Motor neuron (in vitro differentiated cells): ENCODE data around the gene TENT5C. TPM values are rescaled to one million over a fixed set of nuclear protein-coding genes. Genes with fewer than 3 reads are reported as not detected.

ENCODE experiments used
- ATAC-seq, 8 experiments: fragments of 200-7000 bp; cut with Tn5 transposase; replicated peaks in 6 of 8; 2 replicates each; pipeline ENCODE4 v1.8.0; 2021; ENCODE audit warnings: mild to moderate bottlenecking in 8 of 8, moderate library complexity in 8 of 8
- H3K27ac ChIP-seq, 2 donors: fragments of 250-450 bp; sonication (Bioruptor Pico); 2 replicates each; pipeline ENCODE4 v1.9.0; 2021; ENCODE audit warnings: antibody characterized with exemption in 2 of 2, mild to moderate bottlenecking in 2 of 2, moderate library complexity in 1 of 2
- H3K4me1 ChIP-seq, 2 donors: fragments of 250-450 bp; sonication (Bioruptor Pico); replicated peaks in 1 of 2; 2 replicates each; pipeline ENCODE4 v1.6.1; 2021; ENCODE audit warnings: antibody characterized with exemption in 2 of 2, mild to moderate bottlenecking in 2 of 2, moderate library complexity in 1 of 2
- H3K4me3 ChIP-seq, 5 donors: fragments of 250-450 bp; sonication (Bioruptor Pico); 2 replicates each; pipeline ENCODE4 v1.9.0; 2021; ENCODE audit warnings: antibody characterized with exemption in 5 of 5, mild to moderate bottlenecking in 5 of 5, moderate library complexity in 4 of 5
- WGBS, 10 experiments: fragments of 450-650 bp; shearing (Covaris generic); methylation state at CpG; one replicate each; pipeline ENCODE4 v1.0.0; 2022; 5-methylcytosine and 5-hydroxymethylcytosine counted together
- in situ Hi-C, 9 experiments: fragments of 400-800 bp; cut with MboI; loops; one replicate each; pipeline ENCODE4 v1.15.0; 2021; ENCODE audit warnings: low sequenced_read_pairs in 9 of 9, low pct_unique_long_range_greater_than_20kb in 2 of 9; ENCODE audit not compliant: unreplicated experiment in 9 of 9
- total RNA-seq, 8 experiments: library from RNA; unstranded; fragments of 300-600 nt; gene quantifications; 2 replicates each; pipeline versions ENCODE4 v1.2.3 to v1.2.4, GENCODE V29; 2022

The TENT5C gene
- total RNA-seq, 8 experiments from 2014 or later = 0.05 to 1.4 (median 0.56) TPM

DNA sequence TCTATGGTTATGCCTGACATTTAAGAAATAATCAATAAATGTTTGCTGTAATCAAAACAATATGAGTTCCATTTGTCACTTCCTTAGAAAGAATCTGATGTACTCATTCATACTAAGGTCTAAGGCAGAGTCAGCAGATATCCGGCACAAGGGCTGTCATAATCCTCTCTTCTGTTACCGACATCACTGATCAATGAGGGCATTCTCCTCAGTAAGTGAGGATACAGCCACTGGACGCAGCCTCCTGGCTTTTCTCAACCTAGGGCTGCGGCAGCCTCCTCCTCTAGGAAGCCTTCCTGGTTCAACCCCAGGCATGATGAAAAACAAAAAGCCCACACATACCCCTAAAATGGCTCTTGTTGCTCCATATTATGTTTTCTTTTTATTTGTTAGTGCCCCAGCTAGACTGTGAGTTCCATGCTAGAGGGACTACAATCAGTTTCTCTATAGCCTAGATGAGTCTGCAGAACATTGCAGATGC lies 40.7 kb upstream of the TENT5C start:
- Histone ChIP-seq H3K27ac (no peak overlapping the region), H3K4me1 (no peaks in the 10 kb centered on the region), H3K4me3 (no peak overlapping the region)
- in situ Hi-C loops = loop anchor here in 2 of 9 experiments (10.0 to 25.0 kb wide), 2 partner anchors 140 to 172 kb away; no protein-coding TSS in a partner anchor
- 20 to 94% (median 84%) methylated on average over 1 to 4 of the region's 4 CpGs; no CpG with 5 or more reads in 2 of the 10 experiments for WGBS, 10 experiments
- no peak for ATAC-seq

DNA sequence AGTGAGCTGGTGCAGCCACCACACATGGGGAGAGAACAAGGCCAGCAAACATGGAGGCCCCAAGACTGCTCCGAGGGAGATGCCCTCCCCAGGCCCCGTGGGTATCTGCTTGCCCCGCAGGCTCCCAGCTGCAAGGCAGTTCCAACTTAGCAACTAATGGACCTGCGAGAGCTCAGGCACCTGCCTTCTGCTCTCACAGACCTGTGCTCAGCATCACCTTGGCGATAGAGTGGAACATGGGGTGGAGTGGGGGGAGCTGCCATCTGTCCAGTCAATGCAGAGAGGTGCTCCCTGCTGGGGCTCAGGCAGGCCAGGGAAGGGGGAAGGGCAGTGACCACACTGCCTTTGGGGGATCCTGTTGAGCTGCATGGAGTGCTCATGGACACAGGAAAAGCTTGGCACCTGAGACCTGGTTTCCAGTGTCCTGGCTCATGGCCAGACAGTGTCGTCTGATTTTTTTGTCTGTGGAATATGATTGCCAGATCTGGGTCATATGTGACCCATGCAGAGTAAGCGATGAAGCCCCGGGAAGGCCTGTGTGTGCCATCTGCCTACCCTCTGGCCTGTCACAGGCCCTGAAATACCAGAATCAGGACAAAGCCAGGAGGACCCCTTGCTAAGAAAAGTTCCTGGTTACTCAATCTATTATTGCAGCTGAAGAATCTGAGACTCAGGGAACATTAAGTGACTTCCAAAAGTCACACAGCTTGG lies 39.9 kb upstream of the TENT5C start:
- Histone ChIP-seq H3K4me3 (no peak overlapping the region), H3K4me1 (no peaks in the 10 kb centered on the region), H3K27ac (no peak overlapping the region)
- in situ Hi-C loops = loop anchor here in 2 of 9 experiments (10.0 to 25.0 kb wide), 2 partner anchors 139 to 171 kb away; no protein-coding TSS in a partner anchor
- 72 to 94% (median 86%) methylated on average over 2 to 7 of the region's 8 CpGs; no CpG with 5 or more reads in 5 of the 10 experiments for WGBS, 10 experiments
- peak in 1 of 8 experiments; percentile 57 for ATAC-seq

DNA sequence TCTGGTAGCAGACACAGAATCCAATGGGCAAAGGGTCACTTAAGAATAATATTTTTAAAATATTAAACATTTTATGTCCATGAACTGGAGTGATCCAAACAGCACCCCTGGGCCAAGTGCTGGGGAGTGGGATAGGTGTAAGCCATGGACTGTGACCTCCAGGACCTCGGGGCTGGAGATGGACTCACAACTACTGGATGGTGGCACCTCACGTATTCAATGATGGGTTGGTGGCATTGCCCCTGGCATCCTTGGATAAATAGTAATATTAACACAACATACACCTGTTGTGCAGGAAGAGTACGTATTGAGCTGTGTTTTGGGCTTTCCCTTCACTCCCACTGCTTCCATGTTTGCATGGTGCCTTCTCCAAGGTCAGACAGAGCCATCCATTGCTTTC lies 39.3 kb upstream of the TENT5C start:
- no peak for ATAC-seq
- WGBS, 10 experiments = 13 to 100% (median 46%) methylated on average over 1 to 3 of the region's 3 CpGs; no CpG with 5 or more reads in 4 of the 10 experiments
- in situ Hi-C loops = loop anchor here in 2 of 9 experiments (10.0 to 25.0 kb wide), 2 partner anchors 138 to 171 kb away; no protein-coding TSS in a partner anchor
- Histone ChIP-seq H3K4me3 (no peak overlapping the region), H3K4me1 (no peaks in the 10 kb centered on the region), H3K27ac (no peak overlapping the region)

DNA sequence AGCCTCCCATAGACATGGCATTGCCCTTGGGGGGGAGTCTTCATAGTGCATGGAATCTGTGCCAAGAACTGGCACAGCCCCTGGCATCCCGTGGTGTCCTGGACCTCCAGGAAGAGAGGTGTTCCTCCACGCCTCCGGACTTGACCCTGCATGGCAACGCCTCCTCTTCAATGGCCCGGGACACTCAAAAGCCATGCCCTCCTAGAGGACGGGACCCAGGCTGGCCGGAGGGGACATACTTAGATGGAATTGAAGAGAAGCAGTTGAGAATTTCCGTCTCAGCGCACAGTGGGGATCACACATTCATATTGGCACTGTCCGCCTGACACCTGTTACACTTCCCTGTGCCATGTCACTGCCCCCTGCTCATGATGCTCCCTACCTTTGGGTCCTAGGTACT lies 38.4 kb upstream of the TENT5C start:
- WGBS, 10 experiments = 81 to 100% (median 91%) methylated on average over 1 to 10 of the region's 10 CpGs; no CpG with 5 or more reads in 5 of the 10 experiments
- no peak overlapping the region for H3K4me3 ChIP-seq
- H3K4me1 ChIP-seq = no peaks in the 10 kb centered on the region
- H3K27ac ChIP-seq = no peak overlapping the region
- no peak for ATAC-seq
- in situ Hi-C loops = loop anchor here in 2 of 9 experiments (10.0 to 25.0 kb wide), 2 partner anchors 137 to 170 kb away; no protein-coding TSS in a partner anchor

DNA sequence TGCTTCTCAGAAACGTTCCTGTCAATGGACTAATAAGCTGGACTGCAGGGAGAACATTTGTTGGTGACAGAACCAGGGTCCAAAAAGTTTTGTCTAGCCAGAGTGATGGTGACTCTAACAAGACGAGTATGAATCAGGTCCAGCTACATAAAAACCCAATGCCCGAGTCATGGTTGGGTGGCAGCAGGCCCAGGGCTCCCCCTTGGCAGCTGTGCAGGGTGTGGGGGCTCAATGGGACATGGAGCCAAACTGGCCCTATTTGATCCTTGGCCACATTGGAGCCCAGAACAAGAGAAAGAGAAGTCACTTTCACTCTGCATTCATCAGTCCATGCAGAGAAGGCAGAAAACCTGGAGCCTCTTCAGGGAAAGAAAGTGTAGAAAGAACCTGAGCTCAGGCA lies 37.9 kb upstream of the TENT5C start:
- Histone ChIP-seq H3K4me3 (no peak overlapping the region), H3K4me1 (no peaks in the 10 kb centered on the region), H3K27ac (no peak overlapping the region)
- no peak for ATAC-seq
- 0 to 79% (median 59%) methylated on average over 1 to 3 of the region's 3 CpGs; no CpG with 5 or more reads in 5 of the 10 experiments for WGBS, 10 experiments
- in situ Hi-C loops = loop anchor here in 2 of 9 experiments (10.0 to 25.0 kb wide), 2 partner anchors 137 to 169 kb away; no protein-coding TSS in a partner anchor

GRCh38 chr1:117568999-117569398 lies 36.8 kb upstream of the TENT5C start:
- H3K27ac ChIP-seq = no peak overlapping the region
- no peaks in the 10 kb centered on the region for H3K4me1 ChIP-seq
- 60 to 100% (median 87%) methylated on average over 1 to 6 of the region's 6 CpGs; no CpG with 5 or more reads in 2 of the 10 experiments for whole genome bisulfite sequencing, 10 experiments
- ATAC-seq = no peak
- H3K4me3 ChIP-seq = no peak overlapping the region
- in situ Hi-C loops = loop anchor here in 2 of 9 experiments (10.0 to 25.0 kb wide), 2 partner anchors 136 to 168 kb away; no protein-coding TSS in a partner anchor

DNA sequence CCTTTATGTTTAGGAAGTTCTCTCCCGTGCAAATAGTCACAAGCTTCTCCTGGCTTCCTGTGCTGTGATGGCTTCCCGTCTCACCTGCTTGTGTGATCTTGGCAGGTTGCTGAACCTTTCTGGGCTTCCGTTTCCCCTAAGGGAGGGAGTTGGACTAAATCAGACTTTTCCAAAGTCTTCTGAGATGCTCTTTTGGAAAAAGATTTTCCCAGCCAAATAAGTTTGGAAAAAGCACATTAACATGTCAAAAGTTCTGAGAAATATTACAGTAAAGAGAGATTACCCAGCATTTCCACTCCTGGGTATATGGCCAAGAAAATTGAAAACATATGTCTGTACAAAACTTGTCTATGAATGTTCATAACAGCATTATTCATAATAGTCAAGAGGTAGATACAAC lies 36.0 kb upstream of the TENT5C start:
- Histone ChIP-seq H3K27ac (no peak overlapping the region), H3K4me1 (no peaks in the 10 kb centered on the region), H3K4me3 (no peak overlapping the region)
- WGBS, 10 experiments = 0 to 90% (median 65%) methylated on average over 1 to 3 of the region's 3 CpGs; no CpG with 5 or more reads in 1 of the 10 experiments
- ATAC-seq = no peak
- in situ Hi-C loops = loop anchor here in 2 of 9 experiments (10.0 to 25.0 kb wide), 2 partner anchors 135 to 167 kb away; no protein-coding TSS in a partner anchor

DNA sequence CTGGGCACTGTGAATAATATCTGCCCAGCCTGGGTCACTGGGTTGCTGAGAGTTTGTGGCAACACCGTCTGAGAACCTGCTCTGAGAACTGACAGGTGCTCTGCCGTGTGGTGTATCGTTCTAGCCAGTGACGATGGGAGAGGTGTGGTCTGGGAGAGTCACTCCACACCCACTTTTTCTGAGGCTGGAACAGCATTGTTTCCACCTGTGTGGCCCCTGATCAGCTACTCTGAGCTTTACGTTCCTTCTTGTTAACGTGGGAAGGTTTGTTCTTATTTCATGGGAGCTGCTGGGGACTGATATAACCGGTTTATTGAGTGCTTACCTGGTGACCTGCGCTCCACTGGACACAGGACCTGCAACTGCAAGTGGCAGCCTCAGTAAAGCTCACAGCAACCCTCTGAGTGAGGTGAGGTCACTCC lies 34.8 kb upstream of the TENT5C start:
- H3K4me3 ChIP-seq = no peak overlapping the region
- in situ Hi-C loops = loop anchor here in 1 of 9 experiments (25.0 kb wide), 1 partner anchor 166 kb away; no protein-coding TSS in a partner anchor
- H3K4me1 ChIP-seq = no peaks in the 10 kb centered on the region
- H3K27ac ChIP-seq = no peak overlapping the region
- no peak for ATAC-seq
- 56 to 100% (median 74%) methylated on average over 1 to 8 of the region's 8 CpGs; no CpG with 5 or more reads in 4 of the 10 experiments for WGBS, 10 experiments

DNA sequence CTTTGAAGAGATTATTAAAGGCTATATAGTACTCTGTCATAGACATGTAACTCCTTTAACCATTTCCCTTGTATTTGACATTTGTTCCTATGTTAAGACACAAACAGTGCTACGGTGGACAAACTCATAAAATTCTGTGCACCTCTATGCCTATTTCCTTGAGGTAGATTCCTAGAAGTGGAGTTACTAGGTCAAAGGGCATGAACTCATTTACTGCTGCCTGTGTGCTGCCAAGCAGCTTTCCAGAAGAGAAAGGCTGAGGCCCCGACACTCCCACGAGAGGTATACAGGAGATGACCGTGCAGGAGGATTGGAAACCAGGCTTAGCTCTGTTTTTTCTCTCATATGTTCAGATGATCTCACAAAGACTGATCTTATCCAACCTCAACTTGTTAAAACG lies 34.4 kb upstream of the TENT5C start:
- H3K27ac ChIP-seq = no peak overlapping the region
- H3K4me1 ChIP-seq = no peaks in the 10 kb centered on the region
- in situ Hi-C loops = loop anchor here in 1 of 9 experiments (25.0 kb wide), 1 partner anchor 166 kb away; no protein-coding TSS in a partner anchor
- WGBS, 10 experiments = 33 to 100% (median 72%) methylated on average over 1 to 5 of the region's 5 CpGs; no CpG with 5 or more reads in 1 of the 10 experiments
- ATAC-seq = no peak
- H3K4me3 ChIP-seq = no peak overlapping the region

DNA sequence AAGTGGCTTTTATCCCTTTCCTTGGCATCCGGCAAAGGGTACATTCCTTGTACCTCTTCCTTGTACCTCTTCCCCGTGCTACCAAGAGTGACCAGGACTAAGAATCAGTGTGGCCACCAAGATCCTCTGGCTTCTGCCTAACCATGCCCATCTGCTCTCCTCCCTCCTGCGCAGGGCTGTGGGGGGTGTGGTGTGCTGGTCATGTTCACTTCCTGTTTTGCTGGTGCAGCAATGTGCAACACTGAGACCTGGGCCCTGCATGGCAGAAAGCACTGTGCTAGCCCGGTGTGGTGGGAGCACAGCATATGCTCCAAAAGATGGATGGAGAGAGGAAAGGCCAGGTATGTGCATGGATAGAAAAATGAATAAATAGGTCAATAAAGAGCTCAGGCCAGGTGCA lies 33.3 kb upstream of the TENT5C start:
- no peaks in the 10 kb centered on the region for H3K4me1 ChIP-seq

DNA sequence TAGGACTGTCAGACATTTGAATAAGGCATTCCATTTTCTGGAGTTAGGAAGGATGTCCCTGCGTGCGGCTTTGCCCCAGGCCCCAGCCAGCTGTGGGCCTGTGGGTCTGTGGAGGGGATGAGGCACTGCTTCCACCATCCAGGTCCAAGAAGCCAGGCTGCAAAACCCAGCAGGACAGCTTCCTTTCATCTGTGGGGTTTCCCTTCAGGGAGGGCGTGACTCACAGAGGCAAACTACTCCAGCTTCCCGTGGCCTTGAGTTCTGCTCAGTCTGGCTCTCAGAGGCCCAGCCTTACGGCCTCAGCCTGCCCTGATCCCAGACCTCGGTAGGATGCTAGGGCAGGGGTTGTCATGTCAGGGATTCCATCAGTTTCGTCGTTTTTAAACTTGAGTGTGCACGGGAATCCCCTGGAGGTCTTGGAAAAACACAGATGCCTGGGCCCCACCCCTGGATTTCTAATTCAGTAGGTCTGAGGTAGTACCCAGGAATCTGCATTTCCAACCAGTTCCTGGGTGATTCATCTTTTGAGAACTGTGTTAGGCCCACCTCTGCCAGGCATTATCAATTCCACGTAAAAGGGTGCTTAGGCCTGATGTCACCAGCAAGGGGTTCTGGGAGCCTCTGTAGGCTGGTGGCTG lies 32.3 kb upstream of the TENT5C start:
- H3K27ac ChIP-seq = no peak overlapping the region
- in situ Hi-C loops = loop anchor here in 1 of 9 experiments (25.0 kb wide), 1 partner anchor 164 kb away; no protein-coding TSS in a partner anchor
- peak in 2 of 8 experiments; percentile 59 to 82 for ATAC-seq
- WGBS, 10 experiments = 0 to 82% (median 47%) methylated on average over 1 to 5 of the region's 10 CpGs; no CpG with 5 or more reads in 4 of the 10 experiments
- no peaks in the 10 kb centered on the region for H3K4me1 ChIP-seq
- no peak overlapping the region for H3K4me3 ChIP-seq

More for the DNA sequence above, 33.3 kb upstream of the TENT5C start:
- H3K27ac ChIP-seq = no peak overlapping the region
- no peak overlapping the region for H3K4me3 ChIP-seq
- 38 to 100% (median 71%) methylated on average over 2 to 4 of the region's 4 CpGs; no CpG with 5 or more reads in 3 of the 10 experiments for WGBS, 10 experiments
- in situ Hi-C loops = loop anchor here in 1 of 9 experiments (25.0 kb wide), 1 partner anchor 165 kb away; no protein-coding TSS in a partner anchor
- no peak for ATAC-seq

DNA sequence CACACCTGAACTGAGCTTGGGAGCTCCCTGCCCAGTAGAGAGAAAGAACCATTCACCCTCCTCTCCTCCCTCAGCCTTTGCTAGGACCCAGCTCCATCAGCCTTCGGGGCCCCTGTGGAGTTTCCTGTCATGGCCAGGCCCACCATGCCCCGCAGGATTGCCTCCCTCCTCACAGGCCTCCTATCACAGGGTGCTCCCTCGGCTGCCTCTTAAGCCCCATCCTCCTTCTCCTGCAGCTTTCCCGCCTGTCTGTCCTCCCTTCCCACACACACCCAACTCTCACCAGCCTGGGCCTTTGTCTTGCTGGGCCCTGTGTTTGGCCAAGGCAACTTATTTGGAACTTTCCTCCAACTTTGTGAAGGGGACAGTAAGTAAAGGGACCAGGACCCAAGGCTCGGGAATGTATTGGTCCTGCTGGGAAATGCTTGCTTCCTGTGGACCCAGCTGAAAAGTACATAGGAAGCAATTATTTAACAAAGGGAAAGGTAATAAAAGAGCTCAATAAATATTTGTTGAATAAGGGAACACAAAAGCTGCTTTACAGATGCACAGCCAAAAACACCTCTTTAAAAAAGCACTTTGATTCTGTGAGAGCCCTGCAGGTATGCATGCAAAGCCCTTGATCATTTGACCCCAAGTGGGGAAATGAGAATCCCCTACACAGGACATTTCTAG lies 31.6 kb upstream of the TENT5C start:
- in situ Hi-C loops = loop anchor here in 1 of 9 experiments (25.0 kb wide), 1 partner anchor 163 kb away; no protein-coding TSS in a partner anchor
- ATAC-seq = peak in 1 of 8 experiments; percentile 23
- H3K4me1 ChIP-seq = no peaks in the 10 kb centered on the region

More for the DNA sequence above, 31.6 kb upstream of the TENT5C start:
- no peak overlapping the region for H3K27ac ChIP-seq
- no peak overlapping the region for H3K4me3 ChIP-seq
- 26 to 100% (median 55%) methylated on average over 1 to 5 of the region's 5 CpGs; no CpG with 5 or more reads in 4 of the 10 experiments for WGBS, 10 experiments
